ENCODE measurements around the gene LIMCH1.

The LIMCH1 gene

GRCh38 chr4:41746025-41746439, 208.1 kb downstream of the LIMCH1 start:
- POLR2A ChIA-PET, result no interaction called here
- CTCF ChIA-PET, result no interaction called here
- no peak for TF ChIP-seq CTCF (IDR thresholded peaks at IDR 0.05; ENCODE audit: control extremely low read depth, extremely low read depth, low read depth, missing control alignments)
- no peak for DNase-seq (ENCODE audit: extremely low spot score)

GRCh38 chr4:41746440-41747229, 208.7 kb downstream of the LIMCH1 start:
- no peak for TF ChIP-seq CTCF (IDR thresholded peaks at IDR 0.05; ENCODE audit: control extremely low read depth, extremely low read depth, low read depth, missing control alignments)
- DNase-seq (ENCODE audit: extremely low spot score), result no peak
- CTCF ChIA-PET, result no interaction called here
- POLR2A ChIA-PET, result no interaction called here

- TF ChIP-seq CTCF (IDR thresholded peaks at IDR 0.05; ENCODE audit: control extremely low read depth, extremely low read depth, low read depth, missing control alignments), result no peak
- ChIA-PET POLR2A (no interaction called here), CTCF (interaction anchor here (1.0 to 1.6 kb wide), 2 partner anchors 15 to 119 kb away, joined by 3 to 5 read pairs; no protein-coding TSS in a partner anchor)
- no peak for DNase-seq (ENCODE audit: extremely low spot score)
Observed at GRCh38 chr4:41747230-41748055, 209.5 kb downstream of the LIMCH1 start.

GRCh38 chr4:41748074-41748570, 210.2 kb downstream of the LIMCH1 start:
- CTCF ChIA-PET, result interaction anchor here (1.0 to 1.6 kb wide), 2 partner anchors 15 to 118 kb away, joined by 3 to 5 read pairs; no protein-coding TSS in a partner anchor
- TF ChIP-seq CTCF (IDR thresholded peaks at IDR 0.05; ENCODE audit: control extremely low read depth, extremely low read depth, low read depth, missing control alignments), result no peak
- no peak for DNase-seq (ENCODE audit: extremely low spot score)
- POLR2A ChIA-PET, result no interaction called here

- ChIA-PET CTCF (interaction anchor here (1.6 kb wide), 1 partner anchor 14 kb away, joined by 5 read pairs; no protein-coding TSS in a partner anchor), POLR2A (no interaction called here)
- no peak for DNase-seq (ENCODE audit: extremely low spot score)
- TF ChIP-seq CTCF (IDR thresholded peaks at IDR 0.05; ENCODE audit: control extremely low read depth, extremely low read depth, low read depth, missing control alignments), result no peak
Observed at GRCh38 chr4:41748571-41749475, 210.9 kb downstream of the LIMCH1 start, which contains the start of gene PHOX2B. TSS of gene PHOX2B (minus strand) at chr4:41748725. CDS start at chr4:41748610, 115 bp downstream.
